ENCODE results near the gene CYP3A7. TPM values are rescaled to one million over a fixed set of nuclear protein-coding genes. Genes with fewer than 3 reads are reported as not detected.

Gene CYP3A7
- total and polyA plus RNA-seq, 2 of the 13 experiments (the other 11 are each of a cell fraction or from before 2014, with no cell fraction given): 5.8 to 6.4 TPM

GRCh38 chr7:99694201-99694911 is 40.6 kb downstream of the CYP3A7 start (continued):
- TF ChIP-seq HOMEZ (CRISPR knock-in tag; IDR thresholded peaks at IDR 0.05; ENCODE audit: low read depth): peak; percentile 28; the same call in 1 of the 2 replicates
- TF ChIP-seq GMEB1 (CRISPR knock-in tag; IDR thresholded peaks at IDR 0.05; ENCODE audit: borderline replicate concordance): no peak
- TF ChIP-seq ZNF292 (CRISPR knock-in tag; IDR thresholded peaks at IDR 0.05; ENCODE audit: borderline replicate concordance, low read depth): peak; percentile 36; the same call in 1 of the 2 replicates
- no peak for TF ChIP-seq ZNF296 (CRISPR knock-in tag; conservative IDR thresholded peaks at IDR 0.05)
- TF ChIP-seq HNRNPH1 (optimal IDR thresholded peaks at IDR 0.05; ENCODE audit: low read depth, low read length): no peak
- no peak for TF ChIP-seq SATB2 (CRISPR knock-in tag; IDR thresholded peaks at IDR 0.05)
- TF ChIP-seq PAWR (CRISPR knock-in tag; IDR thresholded peaks at IDR 0.05; ENCODE audit: borderline replicate concordance): no peak
- peak; percentile 19 for TF ChIP-seq AGO2 (optimal IDR thresholded peaks at IDR 0.05; ENCODE audit: low read depth, low read length)
- no peak for TF ChIP-seq SP140L (CRISPR knock-in tag; IDR thresholded peaks at IDR 0.05; ENCODE audit: borderline replicate concordance)
- TF ChIP-seq YEATS4 (CRISPR knock-in tag; IDR thresholded peaks at IDR 0.05; ENCODE audit: borderline replicate concordance): peak; percentile 50; the same call in 1 of the 2 replicates
- no peak for TF ChIP-seq ZNF207 (IDR thresholded peaks at IDR 0.05; ENCODE audit: borderline replicate concordance)
- TF ChIP-seq ZSCAN21 (CRISPR knock-in tag; IDR thresholded peaks at IDR 0.05; ENCODE audit: borderline replicate concordance): no peak
- TF ChIP-seq HOXA7 (CRISPR knock-in tag; IDR thresholded peaks at IDR 0.05): no peak
- no peak for TF ChIP-seq RFX3 (CRISPR knock-in tag; IDR thresholded peaks at IDR 0.05)
- TF ChIP-seq GMEB2 (CRISPR knock-in tag; IDR thresholded peaks at IDR 0.05; ENCODE audit: low read depth): no peak
- TF ChIP-seq ZNF280B (CRISPR knock-in tag; IDR thresholded peaks at IDR 0.05; ENCODE audit: borderline replicate concordance): no peak
- TF ChIP-seq THAP7 (CRISPR knock-in tag; IDR thresholded peaks at IDR 0.05): no peak
- TF ChIP-seq ZSCAN9 (CRISPR knock-in tag; IDR thresholded peaks at IDR 0.05; ENCODE audit: borderline replicate concordance): 0 out of 2 replicates have a peak, but pooled peaks have one; percentile 26
- TF ChIP-seq IRF1 (CRISPR knock-in tag; IDR thresholded peaks at IDR 0.05; ENCODE audit: low read depth): no peak
- no peak for TF ChIP-seq ZNF510 (CRISPR knock-in tag; IDR thresholded peaks at IDR 0.05; ENCODE audit: low read depth)
- TF ChIP-seq ZNF549 (CRISPR knock-in tag; IDR thresholded peaks at IDR 0.05): no peak
